ENCODE results near the gene BPIFB2.

BPIFB2 gene

GRCh38 chr20:33059741-33060390 is 52.4 kb downstream of the BPIFB2 start:
- H3K4me2 ChIP-seq: no peak overlapping the region
- H3K79me2 ChIP-seq (ENCODE audit: insufficient read depth, low read depth): no peaks in the 10 kb centered on the region
- no peaks in the 10 kb centered on the region for H4K20me1 ChIP-seq (ENCODE audit: insufficient read depth)
- TF ChIP-seq CTCF (conservative IDR thresholded peaks at IDR 0.05; ENCODE audit: low read depth, low read length): no peak
- no peak overlapping the region for H3K4me3 ChIP-seq (IDR thresholded peaks at IDR 0.05; ENCODE audit: insufficient read depth, low read depth, low read length)
- H3K27ac ChIP-seq: no peak overlapping the region
- H2AFZ ChIP-seq (ENCODE audit: low read depth): no peak overlapping the region
- H3K27me3 ChIP-seq (ENCODE audit: insufficient read depth, low read depth): no peaks in the 10 kb centered on the region
- no peaks in the 10 kb centered on the region for H3K4me1 ChIP-seq (ENCODE audit: low read depth, poor library complexity, severe bottlenecking)
- no peaks in the 10 kb centered on the region for H3K36me3 ChIP-seq (ENCODE audit: insufficient read depth)
- no peak overlapping the region for H3K9ac ChIP-seq

- H3K4me3 ChIP-seq (IDR thresholded peaks at IDR 0.05; ENCODE audit: insufficient read depth, low read depth, low read length): no peak overlapping the region
- no peak overlapping the region for H3K4me2 ChIP-seq
- no peak overlapping the region for H3K9ac ChIP-seq
- H3K4me1 ChIP-seq (ENCODE audit: low read depth, poor library complexity, severe bottlenecking): no peaks in the 10 kb centered on the region
- no peak overlapping the region for H3K27ac ChIP-seq
- no peaks in the 10 kb centered on the region for H3K79me2 ChIP-seq (ENCODE audit: insufficient read depth, low read depth)
- H4K20me1 ChIP-seq (ENCODE audit: insufficient read depth): no peaks in the 10 kb centered on the region
- no peak overlapping the region for H2AFZ ChIP-seq (ENCODE audit: low read depth)
- no peaks in the 10 kb centered on the region for H3K27me3 ChIP-seq (ENCODE audit: insufficient read depth, low read depth)
- TF ChIP-seq CTCF (conservative IDR thresholded peaks at IDR 0.05; ENCODE audit: low read depth, low read length): no peak
- H3K36me3 ChIP-seq (ENCODE audit: insufficient read depth): no peaks in the 10 kb centered on the region
These were observed 54.1 kb downstream of the BPIFB2 start for GRCh38 chr20:33061658-33062028.

- TF ChIP-seq CTCF (conservative IDR thresholded peaks at IDR 0.05; ENCODE audit: low read depth, low read length): no peak
These were observed 54.8 kb downstream of the BPIFB2 start for GRCh38 chr20:33062105-33062824.

GRCh38 chr20:33062825-33063149 is 55.3 kb downstream of the BPIFB2 start:
- H3K79me2 ChIP-seq (ENCODE audit: insufficient read depth, low read depth): no peaks in the 10 kb centered on the region
- H2AFZ ChIP-seq (ENCODE audit: low read depth): no peak overlapping the region
- H3K36me3 ChIP-seq (ENCODE audit: insufficient read depth): no peaks in the 10 kb centered on the region
- H3K4me1 ChIP-seq (ENCODE audit: low read depth, poor library complexity, severe bottlenecking): no peaks in the 10 kb centered on the region
- no peak overlapping the region for H3K27ac ChIP-seq
- no peaks in the 10 kb centered on the region; the same call in 1 of the 2 replicates for H3K27me3 ChIP-seq (ENCODE audit: insufficient read depth, low read depth)
- no peak overlapping the region for H3K9ac ChIP-seq
- H3K4me2 ChIP-seq: no peak overlapping the region
- H3K4me3 ChIP-seq (IDR thresholded peaks at IDR 0.05; ENCODE audit: insufficient read depth, low read depth, low read length): no peak overlapping the region
- TF ChIP-seq CTCF (conservative IDR thresholded peaks at IDR 0.05; ENCODE audit: low read depth, low read length): no peak
- H4K20me1 ChIP-seq (ENCODE audit: insufficient read depth): no peaks in the 10 kb centered on the region

More at GRCh38 chr20:33062105-33062824, 54.8 kb downstream of the BPIFB2 start:
- H2AFZ ChIP-seq (ENCODE audit: low read depth): no peak overlapping the region
- no peak overlapping the region for H3K9ac ChIP-seq
- H3K4me1 ChIP-seq (ENCODE audit: low read depth, poor library complexity, severe bottlenecking): no peaks in the 10 kb centered on the region
- H3K36me3 ChIP-seq (ENCODE audit: insufficient read depth): no peaks in the 10 kb centered on the region
- H3K79me2 ChIP-seq (ENCODE audit: insufficient read depth, low read depth): no peaks in the 10 kb centered on the region
- H3K27ac ChIP-seq: no peak overlapping the region
- H4K20me1 ChIP-seq (ENCODE audit: insufficient read depth): no peaks in the 10 kb centered on the region
- H3K4me2 ChIP-seq: no peak overlapping the region
- H3K4me3 ChIP-seq (IDR thresholded peaks at IDR 0.05; ENCODE audit: insufficient read depth, low read depth, low read length): no peak overlapping the region
- H3K27me3 ChIP-seq (ENCODE audit: insufficient read depth, low read depth): no peaks in the 10 kb centered on the region

Data from KMS-11 (cell line).